Spleen (tissue), 11 donors: Measurements from ENCODE around the gene CCDC13. TPM values are rescaled to one million over a fixed set of nuclear protein-coding genes. Genes with fewer than 3 reads are reported as not detected.
"Not testable (repeated sequence)": the region's sequence is repeated elsewhere in the genome, so short reads cannot be mapped to it uniquely, and the experiment has no call there.

Source experiments
- DNase-seq: peaks from one replicate; pipeline ENCODE4 v3.0.0-alpha.2; 2020
- H3K27ac ChIP-seq, 8 donors: fragments of 200-600 bp; sonication (generic) in 7 of 8; 1 replicate in 4 of 8; 2 replicates in 4 of 8; pipeline versions ENCODE4 v1.5.0 to v1.8.0; 2016 to 2021; ENCODE audit warnings: inconsistent platforms in 4 of 8, mild to moderate bottlenecking in 4 of 8, moderate library complexity in 1 of 8
- H3K27me3 ChIP-seq, 7 donors: fragments of 200-600 bp; sonication (generic) in 6 of 7; replicated peaks in 1 of 7; 1 replicate in 4 of 7; 2 replicates in 3 of 7; pipeline versions ENCODE4 v1.5.0 to v1.8.0; 2016 to 2021; ENCODE audit warnings: inconsistent platforms in 3 of 7, mild to moderate bottlenecking in 1 of 7
- H3K36me3 ChIP-seq, 6 donors: fragments of 200-600 bp; sonication (generic) in 5 of 6; 1 replicate in 4 of 6; 2 replicates in 2 of 6; pipeline versions ENCODE4 v1.5.0 to v1.8.0; 2016 to 2021; ENCODE audit warnings: inconsistent platforms in 2 of 6
- H3K4me1 ChIP-seq, 6 donors: fragments of 200-600 bp; sonication (generic) in 5 of 6; 1 replicate in 3 of 6; 2 replicates in 3 of 6; pipeline versions ENCODE4 v1.5.0 to v1.8.0; 2016 to 2021; ENCODE audit warnings: inconsistent platforms in 3 of 6
- H3K4me3 ChIP-seq, 8 donors: fragments of 200-600 bp; sonication (generic) in 7 of 8; 1 replicate in 4 of 8; 2 replicates in 4 of 8; pipeline versions ENCODE4 v1.5.0 to v1.8.0; 2016 to 2021; ENCODE audit warnings: inconsistent platforms in 4 of 8, mild to moderate bottlenecking in 4 of 8, moderate library complexity in 2 of 8
- H3K9me3 ChIP-seq, 8 donors: fragments of 200-600 bp; sonication (generic) in 7 of 8; 1 replicate in 4 of 8; 2 replicates in 4 of 8; pipeline versions ENCODE4 v1.5.0 to v1.8.0; 2016 to 2021; ENCODE audit warnings: inconsistent platforms in 4 of 8
- CTCF ChIP-seq, 11 experiments: fragments of 200-600 bp in 7 of 11; fragments of 450-650 bp in 4 of 11; sonication (generic) in 4 of 11; IDR thresholded peaks in 8 of 11; conservative IDR thresholded peaks in 3 of 11; 1 replicate in 7 of 11; 2 replicates in 4 of 11; pipeline versions ENCODE4 v1.4.0 to v1.8.0; 2016 to 2021; ENCODE audit warnings: antibody characterized with exemption in 11 of 11, inconsistent platforms in 4 of 11, mild to moderate bottlenecking in 1 of 11
- POLR2A ChIP-seq, 3 donors: fragments of 450-650 bp; IDR thresholded peaks; one replicate each; pipeline ENCODE4 v1.5.1; 2017; ENCODE audit warnings: antibody characterized with exemption in 3 of 3, mild to moderate bottlenecking in 1 of 3
- POLR2AphosphoS5 ChIP-seq, 3 donors: sonication (generic); formaldehyde crosslinking; IDR thresholded peaks; one replicate each; pipeline ENCODE4 v1.5.1; 2017; ENCODE audit warnings: antibody characterized with exemption in 3 of 3
- WGBS, 5 donors: extraction: QIAGEN DNeasy Blood & Tissue Kit in 3 of 5; methylation state at CpG; one replicate each; pipeline versions ENCODE4 v1.1.5 to v1.1.7; 2013 to 2018; 5-methylcytosine and 5-hydroxymethylcytosine counted together
- intact Hi-C: fragments of 100-400 bp; cut with DNase I; formaldehyde crosslinking; loops from one replicate; pipeline ENCODE4 v1.15.0; 2023; ENCODE audit warnings: low total_unique reads
- polyA plus RNA-seq, 3 donors: library from polyadenylated mRNA; stranded (reverse); fragments of 200-250 nt; gene quantifications; one replicate each; pipeline ENCODE4 v1.2.1, GENCODE V29; 2013
- total RNA-seq, 7 donors: library from RNA; depleted of rRNA in 3 of 7; stranded (reverse); fragments of >200 nt in 3 of 7; fragmentation: NEBNext Ultra II Directional in 4 of 7; extraction: Animal tissue kit (Norgen Biotek cat#: 25700) in 4 of 7; gene quantifications; one replicate each; pipeline versions ENCODE4 v1.1.0 to v1.2.1, GENCODE V29; 2016 to 2021
- donor health status: healthy with polysubstance abuse.
- donor health status: DM: no; HTN: no; CAD: no; lungs with moderate emphysema.
- donor health status: DM: no; HTN: no; CAD: no.
- donor health status: Bipolar disorder and iron deficiency.
- donor health status: healthy.
- donor health status: DM: no; HTN: no; CAD: no.
- donor health status: DM: yes; HTN: yes; CAD: no.

The CCDC13 gene
- total and polyA plus RNA-seq, 10 donors = 0.51 to 3.7 (median 1.0) TPM

GRCh38 chr3:42815826-42816225 lies 42.8 kb upstream of the CCDC13 start:
- no peak for TF ChIP-seq POLR2A (IDR thresholded peaks at IDR 0.05)
- TF ChIP-seq CTCF (IDR thresholded peaks at IDR 0.05 in 8 of 11, conservative IDR thresholded peaks at IDR 0.05 in 3 of 11) = no peak
- no peak for TF ChIP-seq POLR2AphosphoS5 (IDR thresholded peaks at IDR 0.05)
- Histone ChIP-seq H3K27me3 (no peaks in the 10 kb centered on the region), H3K36me3 (no peaks in the 10 kb centered on the region), H3K4me3 (no peak overlapping the region), H3K4me1 (peaks cover 0 to 10% (median 0%) of the 10 kb centered on the region in 6 donors), H3K9me3 (no peaks in the 10 kb centered on the region), H3K27ac (no peak overlapping the region)
- intact Hi-C loops = no loop called here
- WGBS, 5 donors = 34 to 86% (median 66%) methylated on average over 2 of the region's 2 CpGs
- DNase-seq = no peak

DNA sequence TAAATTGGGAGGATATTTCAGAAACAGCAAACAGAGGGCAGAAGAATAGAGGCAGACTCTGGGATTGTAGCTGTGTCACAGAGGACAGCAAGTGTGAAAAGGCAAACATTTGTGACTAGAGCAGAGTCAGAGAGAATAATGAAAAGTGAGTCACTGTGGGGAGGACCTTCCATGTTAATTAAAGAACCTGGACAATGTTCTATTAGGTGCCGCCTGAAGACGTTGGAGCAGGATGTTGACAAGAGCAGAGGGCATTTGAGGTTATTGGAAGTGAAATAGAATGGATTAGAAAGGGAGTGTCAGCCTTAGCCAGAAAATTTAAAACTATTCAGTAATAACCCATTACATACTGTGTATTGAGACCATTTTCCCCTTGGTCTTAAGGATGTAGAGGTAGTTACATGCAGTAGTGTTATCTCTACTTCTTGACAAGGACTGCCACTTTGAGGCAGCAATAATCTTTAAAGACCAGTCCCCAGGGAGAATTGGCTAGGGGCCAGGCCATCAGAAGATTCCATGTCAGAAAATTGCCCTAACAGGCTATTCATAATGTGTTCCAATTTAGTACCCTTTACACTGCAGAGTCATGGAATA lies 42.0 kb upstream of the CCDC13 start:
- Histone ChIP-seq H3K36me3 (no peaks in the 10 kb centered on the region), H3K4me1 (peaks cover 0 to 10% (median 0%) of the 10 kb centered on the region in 6 donors), H3K9me3 (no peaks in the 10 kb centered on the region), H3K4me3 (no peak overlapping the region), H3K27ac (no peak overlapping the region), H3K27me3 (no peaks in the 10 kb centered on the region)
- WGBS, 5 donors = 62 to 75% (median 66%) methylated on average over 2 of the region's 2 CpGs
- DNase-seq = no peak
- intact Hi-C loops = no loop called here
- no peak for TF ChIP-seq POLR2A (IDR thresholded peaks at IDR 0.05)
- no peak for TF ChIP-seq POLR2AphosphoS5 (IDR thresholded peaks at IDR 0.05)
- no peak for TF ChIP-seq CTCF (IDR thresholded peaks at IDR 0.05 in 8 of 11, conservative IDR thresholded peaks at IDR 0.05 in 3 of 11)

DNA sequence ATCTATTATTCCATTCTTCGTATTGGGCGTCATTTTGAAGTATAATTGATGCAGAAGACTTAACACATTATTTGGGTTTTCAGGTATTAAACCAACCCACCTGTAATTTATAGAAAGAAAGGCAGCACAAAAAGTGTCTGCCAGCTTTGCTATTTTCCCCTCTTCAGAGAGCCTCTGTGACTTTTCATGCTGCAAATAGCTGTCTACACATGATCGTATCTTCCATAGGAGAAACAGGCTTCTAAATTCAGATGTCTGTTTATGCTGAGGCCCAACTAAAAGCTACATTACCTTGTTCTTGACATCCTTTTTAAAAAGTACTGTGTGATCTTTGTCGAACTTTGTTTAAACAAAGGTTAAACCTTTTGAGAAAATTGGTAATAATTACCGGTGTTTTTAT lies 41.2 kb upstream of the CCDC13 start:
- Histone ChIP-seq H3K4me1 (peaks cover 0 to 10% (median 0%) of the 10 kb centered on the region in 6 donors), H3K36me3 (no peaks in the 10 kb centered on the region), H3K27ac (no peak overlapping the region), H3K4me3 (no peak overlapping the region), H3K27me3 (no peaks in the 10 kb centered on the region), H3K9me3 (no peaks in the 10 kb centered on the region)
- intact Hi-C loops = no loop called here
- DNase-seq = no peak
- WGBS, 5 donors = 73 to 94% (median 86%) methylated on average over 5 of the region's 5 CpGs
- no peak for TF ChIP-seq POLR2AphosphoS5 (IDR thresholded peaks at IDR 0.05)
- no peak for TF ChIP-seq CTCF (IDR thresholded peaks at IDR 0.05 in 8 of 11, conservative IDR thresholded peaks at IDR 0.05 in 3 of 11)
- no peak for TF ChIP-seq POLR2A (IDR thresholded peaks at IDR 0.05)

DNA sequence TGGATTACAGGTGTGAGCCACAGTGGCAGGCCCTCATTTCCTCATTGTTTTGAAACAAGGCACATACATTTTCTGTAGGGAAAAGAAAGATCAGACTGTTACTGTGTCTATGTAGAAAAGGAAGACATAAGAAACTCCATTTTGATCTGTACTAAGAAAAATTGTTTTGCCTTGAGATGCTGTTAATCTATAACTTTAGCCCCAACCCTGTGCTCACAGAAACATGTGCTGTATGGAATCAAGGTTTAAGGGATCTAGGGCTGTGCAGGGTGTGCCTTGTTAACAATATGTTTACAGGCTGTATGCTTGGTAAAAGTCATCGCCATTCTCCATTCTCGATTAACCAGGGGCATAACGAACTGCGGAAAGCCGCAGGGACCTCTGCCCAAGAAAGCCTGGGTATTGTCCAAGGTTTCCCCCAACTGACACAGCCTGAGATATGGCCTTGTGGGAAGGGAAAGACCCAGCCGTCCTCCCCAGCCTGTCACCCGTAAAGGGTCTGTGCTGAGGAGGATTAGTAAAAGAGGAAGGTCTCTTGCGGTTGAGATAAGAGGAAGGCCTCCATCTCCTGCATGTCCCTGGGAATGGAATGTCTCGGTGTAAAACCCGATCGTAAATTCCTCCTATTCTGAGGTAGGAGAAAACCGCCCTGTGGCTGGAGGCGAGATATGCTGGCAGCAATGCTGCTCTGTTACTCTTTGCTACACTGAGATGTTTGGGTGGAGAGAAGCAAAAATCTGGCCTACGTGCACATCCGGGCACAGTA lies 38.2 kb upstream of the CCDC13 start:
- H3K4me1 ChIP-seq, H3K36me3 ChIP-seq, H3K27me3 ChIP-seq, intact Hi-C loops, H3K27ac ChIP-seq, H3K4me3 ChIP-seq, DNase-seq, H3K9me3 ChIP-seq: not testable (repeated sequence)
- 32 to 50% (median 47%) methylated on average over 15 of the region's 15 CpGs for WGBS, 5 donors

DNA sequence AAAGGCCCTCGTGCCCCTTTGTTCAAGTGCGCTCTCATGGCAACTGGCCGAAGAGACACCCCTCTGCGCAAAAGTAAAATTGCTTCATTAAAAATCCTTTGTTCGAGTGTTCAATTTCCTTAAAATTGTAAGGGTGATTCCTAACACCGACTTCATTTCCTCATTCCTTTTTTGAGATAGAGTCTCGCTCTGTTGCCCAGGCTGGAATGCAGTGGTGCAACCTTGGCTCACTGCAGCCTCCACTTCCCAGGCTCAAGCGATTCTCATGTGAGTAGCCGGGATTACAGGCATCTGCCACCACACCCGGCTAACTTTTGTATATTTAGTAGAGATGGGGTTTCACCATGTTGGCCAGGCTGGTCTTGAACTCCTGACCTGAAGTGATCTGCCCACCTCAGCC lies 37.7 kb upstream of the CCDC13 start:
- H3K36me3 ChIP-seq, H3K27me3 ChIP-seq, H3K27ac ChIP-seq, intact Hi-C loops, H3K4me3 ChIP-seq, H3K9me3 ChIP-seq, H3K4me1 ChIP-seq, DNase-seq: not testable (repeated sequence)
- WGBS, 5 donors = 81 to 89% (median 86%) methylated on average over 10 of the region's 10 CpGs
